K562 (cell line): ENCODE measurements around the gene NDUFS8.

Experiments
- CREB1 ChIP-seq, 2 experiments: sonication (generic) in 1 of 2; formaldehyde crosslinking in 1 of 2; IDR thresholded peaks; 2 replicates each; pipeline versions ENCODE4 v1.6.1 to v1.8.0; 2012 to 2022; ENCODE audit warnings: inconsistent platforms in 1 of 2, mild to moderate bottlenecking in 1 of 2, missing genetic modification reagents in 1 of 2, moderate library complexity in 1 of 2
- NR2C2 ChIP-seq, 2 experiments: fragments of 200-800 bp in 1 of 2; sonication (Bioruptor generic) in 1 of 2; sonication (generic) in 1 of 2; formaldehyde crosslinking in 1 of 2; IDR thresholded peaks; 2 replicates each; pipeline versions ENCODE4 v1.6.1 to v1.8.0; 2016 to 2022; ENCODE audit warnings: mild to moderate bottlenecking in 1 of 2, missing compliant biosample characterization in 1 of 2, missing genetic modification characterization in 1 of 2, missing genetic modification reagents in 1 of 2
- TCF7 ChIP-seq: sonication (generic); IDR thresholded peaks from 2 replicates; pipeline ENCODE4 v1.6.1; 2016; ENCODE audit warnings: antibody characterized with exemption, borderline replicate concordance
- TF ChIP-seq, protein P1 (sequence below): IDR thresholded peaks from 2 replicates; pipeline ENCODE4 v1.6.1; 2011; ENCODE audit warnings: borderline replicate concordance, low read depth, mild to moderate bottlenecking, moderate library complexity, low read length; ENCODE audit not compliant: insufficient read depth, poor library complexity, severe bottlenecking
- TF ChIP-seq, protein P2 (sequence below): fragments of 450-650 bp; IDR thresholded peaks from 2 replicates; pipeline ENCODE4 v1.6.1; 2016

DNA sequence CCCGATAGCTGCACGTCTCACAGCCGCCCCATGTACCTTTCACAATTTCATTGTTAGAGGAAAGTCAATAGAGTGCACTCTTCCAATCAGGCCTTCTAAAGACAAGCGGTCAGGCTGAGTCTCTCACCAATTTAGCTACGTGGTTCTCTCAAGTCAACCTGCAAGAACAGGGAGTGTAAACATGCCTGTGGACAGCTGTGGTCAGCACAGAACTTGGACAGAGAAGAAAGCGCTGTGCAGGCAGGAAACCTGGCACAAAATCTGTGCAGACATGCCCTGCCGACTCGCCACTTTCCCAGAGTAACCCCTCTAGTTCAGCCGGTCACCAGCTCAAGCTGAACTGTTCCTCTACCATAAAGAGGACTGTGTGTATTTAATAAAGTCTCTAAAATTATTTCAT is 51.2 kb downstream of the NDUFS8 start:
- TF ChIP-seq, protein P1, sequence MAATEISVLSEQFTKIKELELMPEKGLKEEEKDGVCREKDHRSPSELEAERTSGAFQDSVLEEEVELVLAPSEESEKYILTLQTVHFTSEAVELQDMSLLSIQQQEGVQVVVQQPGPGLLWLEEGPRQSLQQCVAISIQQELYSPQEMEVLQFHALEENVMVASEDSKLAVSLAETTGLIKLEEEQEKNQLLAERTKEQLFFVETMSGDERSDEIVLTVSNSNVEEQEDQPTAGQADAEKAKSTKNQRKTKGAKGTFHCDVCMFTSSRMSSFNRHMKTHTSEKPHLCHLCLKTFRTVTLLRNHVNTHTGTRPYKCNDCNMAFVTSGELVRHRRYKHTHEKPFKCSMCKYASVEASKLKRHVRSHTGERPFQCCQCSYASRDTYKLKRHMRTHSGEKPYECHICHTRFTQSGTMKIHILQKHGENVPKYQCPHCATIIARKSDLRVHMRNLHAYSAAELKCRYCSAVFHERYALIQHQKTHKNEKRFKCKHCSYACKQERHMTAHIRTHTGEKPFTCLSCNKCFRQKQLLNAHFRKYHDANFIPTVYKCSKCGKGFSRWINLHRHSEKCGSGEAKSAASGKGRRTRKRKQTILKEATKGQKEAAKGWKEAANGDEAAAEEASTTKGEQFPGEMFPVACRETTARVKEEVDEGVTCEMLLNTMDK = no peak
- TF ChIP-seq TCF7 = no peak
- no peak for TF ChIP-seq NR2C2 (CRISPR knock-in tag; IDR thresholded peaks at IDR 0.05)
- no peak for TF ChIP-seq NR2C2 (tag; IDR thresholded peaks at IDR 0.05)
- TF ChIP-seq CREB1 (IDR thresholded peaks at IDR 0.05) = no peak
- no peak for TF ChIP-seq CREB1 (CRISPR knock-in tag; IDR thresholded peaks at IDR 0.05)
- TF ChIP-seq, protein P2, sequence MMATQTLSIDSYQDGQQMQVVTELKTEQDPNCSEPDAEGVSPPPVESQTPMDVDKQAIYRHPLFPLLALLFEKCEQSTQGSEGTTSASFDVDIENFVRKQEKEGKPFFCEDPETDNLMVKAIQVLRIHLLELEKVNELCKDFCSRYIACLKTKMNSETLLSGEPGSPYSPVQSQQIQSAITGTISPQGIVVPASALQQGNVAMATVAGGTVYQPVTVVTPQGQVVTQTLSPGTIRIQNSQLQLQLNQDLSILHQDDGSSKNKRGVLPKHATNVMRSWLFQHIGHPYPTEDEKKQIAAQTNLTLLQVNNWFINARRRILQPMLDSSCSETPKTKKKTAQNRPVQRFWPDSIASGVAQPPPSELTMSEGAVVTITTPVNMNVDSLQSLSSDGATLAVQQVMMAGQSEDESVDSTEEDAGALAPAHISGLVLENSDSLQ = no peak
